Measurements from ENCODE around the gene SNAPC3.

SNAPC3 gene

DNA sequence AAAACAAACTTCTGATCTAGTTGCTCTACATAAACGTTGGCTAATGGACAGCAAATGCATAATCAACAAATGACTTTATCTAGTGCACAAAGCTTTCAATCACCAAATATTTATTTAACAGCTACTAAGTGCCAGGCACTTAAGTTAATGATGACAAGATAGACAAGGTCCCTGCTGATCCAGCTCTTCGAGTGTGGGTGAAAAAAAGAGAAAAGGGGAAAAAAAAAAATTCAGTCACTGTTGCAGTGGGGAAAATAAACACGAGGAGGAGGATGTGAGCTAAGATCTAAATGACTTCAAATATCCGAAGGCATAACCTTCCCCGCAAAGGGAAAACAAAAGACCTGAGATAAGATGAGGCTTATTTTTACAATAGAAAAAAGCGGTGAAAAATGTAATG, 78.5 kb downstream of the SNAPC3 start:
- no peaks in the 10 kb centered on the region for H3K27me3 ChIP-seq (ENCODE audit: low read depth, low read length)
- H3K79me2 ChIP-seq (ENCODE audit: low read length): peaks cover 32% of the 10 kb centered on the region
- no peak overlapping the region for H3K4me3 ChIP-seq (ENCODE audit: low read length)
- TF ChIP-seq EZH2phosphoT487 (IDR thresholded peaks at IDR 0.05; ENCODE audit: low read depth): no peak
- TF ChIP-seq, protein P1, sequence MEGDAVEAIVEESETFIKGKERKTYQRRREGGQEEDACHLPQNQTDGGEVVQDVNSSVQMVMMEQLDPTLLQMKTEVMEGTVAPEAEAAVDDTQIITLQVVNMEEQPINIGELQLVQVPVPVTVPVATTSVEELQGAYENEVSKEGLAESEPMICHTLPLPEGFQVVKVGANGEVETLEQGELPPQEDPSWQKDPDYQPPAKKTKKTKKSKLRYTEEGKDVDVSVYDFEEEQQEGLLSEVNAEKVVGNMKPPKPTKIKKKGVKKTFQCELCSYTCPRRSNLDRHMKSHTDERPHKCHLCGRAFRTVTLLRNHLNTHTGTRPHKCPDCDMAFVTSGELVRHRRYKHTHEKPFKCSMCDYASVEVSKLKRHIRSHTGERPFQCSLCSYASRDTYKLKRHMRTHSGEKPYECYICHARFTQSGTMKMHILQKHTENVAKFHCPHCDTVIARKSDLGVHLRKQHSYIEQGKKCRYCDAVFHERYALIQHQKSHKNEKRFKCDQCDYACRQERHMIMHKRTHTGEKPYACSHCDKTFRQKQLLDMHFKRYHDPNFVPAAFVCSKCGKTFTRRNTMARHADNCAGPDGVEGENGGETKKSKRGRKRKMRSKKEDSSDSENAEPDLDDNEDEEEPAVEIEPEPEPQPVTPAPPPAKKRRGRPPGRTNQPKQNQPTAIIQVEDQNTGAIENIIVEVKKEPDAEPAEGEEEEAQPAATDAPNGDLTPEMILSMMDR (IDR thresholded peaks at IDR 0.05; ENCODE audit: low read depth, low read length): no peak
- H3K27ac ChIP-seq (ENCODE audit: low read length): no peak overlapping the region
- peaks cover 5% of the 10 kb centered on the region for H4K20me1 ChIP-seq (ENCODE audit: insufficient read depth, low read length)
- no peak overlapping the region for H2AFZ ChIP-seq (ENCODE audit: low read depth, low read length)
- H3K36me3 ChIP-seq (replicated peaks; ENCODE audit: low read depth, low read length): peaks cover 44% of the 10 kb centered on the region
- no peak overlapping the region for H3K9ac ChIP-seq (ENCODE audit: low read length)
- no peaks in the 10 kb centered on the region for H3K4me1 ChIP-seq (ENCODE audit: low read length)
- H3K9me3 ChIP-seq (ENCODE audit: insufficient read depth, low read length): no peaks in the 10 kb centered on the region
- no peak overlapping the region for H3K4me2 ChIP-seq (ENCODE audit: low read length)

- Histone ChIP-seq H3K79me2 (ENCODE audit: low read length) (peaks cover 32% of the 10 kb centered on the region), H3K4me2 (ENCODE audit: low read length) (no peak overlapping the region), H3K36me3 (replicated peaks; ENCODE audit: low read depth, low read length) (peaks cover 43% of the 10 kb centered on the region), H3K27ac (ENCODE audit: low read length) (no peak overlapping the region), H3K4me1 (ENCODE audit: low read length) (no peaks in the 10 kb centered on the region), H3K9me3 (ENCODE audit: insufficient read depth, low read length) (no peaks in the 10 kb centered on the region), H4K20me1 (ENCODE audit: insufficient read depth, low read length) (peaks cover 8% of the 10 kb centered on the region), H2AFZ (ENCODE audit: low read depth, low read length) (no peak overlapping the region), H3K27me3 (ENCODE audit: low read depth, low read length) (no peaks in the 10 kb centered on the region), H3K9ac (ENCODE audit: low read length) (no peak overlapping the region), H3K4me3 (ENCODE audit: low read length) (no peak overlapping the region)
- TF ChIP-seq EZH2phosphoT487 (IDR thresholded peaks at IDR 0.05; ENCODE audit: low read depth): no peak
- TF ChIP-seq, protein P1 (IDR thresholded peaks at IDR 0.05; ENCODE audit: low read depth, low read length): no peak
These were observed 79.1 kb downstream of the SNAPC3 start for GRCh38 chr9:15501803-15502202.

DNA sequence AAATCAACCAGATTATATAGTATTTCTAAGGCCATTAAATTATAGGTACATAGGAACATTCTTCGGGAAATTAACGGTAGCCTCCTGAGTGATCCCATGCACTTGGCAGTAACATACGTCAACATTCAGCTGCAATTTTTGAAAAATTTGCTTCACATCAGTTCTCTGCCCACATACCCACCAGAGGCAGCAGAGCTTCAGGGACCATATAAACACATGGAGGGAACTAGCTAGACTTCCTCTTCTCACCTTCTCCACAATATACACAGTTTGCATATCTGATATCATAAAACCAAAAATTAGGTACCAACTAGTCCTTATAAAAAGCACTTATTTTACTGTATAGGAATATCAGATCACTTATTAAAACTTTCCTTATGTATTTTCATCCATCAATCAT, 83.2 kb downstream of the SNAPC3 start:
- peaks cover 46% of the 10 kb centered on the region for H3K36me3 ChIP-seq (replicated peaks; ENCODE audit: low read depth, low read length)
- no peaks in the 10 kb centered on the region for H3K9me3 ChIP-seq (ENCODE audit: insufficient read depth, low read length)
- no peak overlapping the region for H3K9ac ChIP-seq (ENCODE audit: low read length)
- peaks cover 8% of the 10 kb centered on the region for H3K4me1 ChIP-seq (ENCODE audit: low read length)
- H3K79me2 ChIP-seq (ENCODE audit: low read length): peaks cover 56% of the 10 kb centered on the region
- H3K27ac ChIP-seq (ENCODE audit: low read length): no peak overlapping the region
- H2AFZ ChIP-seq (ENCODE audit: low read depth, low read length): no peak overlapping the region
- no peak for TF ChIP-seq EZH2phosphoT487 (IDR thresholded peaks at IDR 0.05; ENCODE audit: low read depth)
- TF ChIP-seq, protein P1 (IDR thresholded peaks at IDR 0.05; ENCODE audit: low read depth, low read length): 0 out of 2 replicates have a peak, but pooled peaks have one; percentile 5
- H3K4me2 ChIP-seq (ENCODE audit: low read length): no peak overlapping the region
- peaks cover 38% of the 10 kb centered on the region for H4K20me1 ChIP-seq (ENCODE audit: insufficient read depth, low read length)
- H3K4me3 ChIP-seq (ENCODE audit: low read length): no peak overlapping the region
- H3K27me3 ChIP-seq (ENCODE audit: low read depth, low read length): no peaks in the 10 kb centered on the region

DNA sequence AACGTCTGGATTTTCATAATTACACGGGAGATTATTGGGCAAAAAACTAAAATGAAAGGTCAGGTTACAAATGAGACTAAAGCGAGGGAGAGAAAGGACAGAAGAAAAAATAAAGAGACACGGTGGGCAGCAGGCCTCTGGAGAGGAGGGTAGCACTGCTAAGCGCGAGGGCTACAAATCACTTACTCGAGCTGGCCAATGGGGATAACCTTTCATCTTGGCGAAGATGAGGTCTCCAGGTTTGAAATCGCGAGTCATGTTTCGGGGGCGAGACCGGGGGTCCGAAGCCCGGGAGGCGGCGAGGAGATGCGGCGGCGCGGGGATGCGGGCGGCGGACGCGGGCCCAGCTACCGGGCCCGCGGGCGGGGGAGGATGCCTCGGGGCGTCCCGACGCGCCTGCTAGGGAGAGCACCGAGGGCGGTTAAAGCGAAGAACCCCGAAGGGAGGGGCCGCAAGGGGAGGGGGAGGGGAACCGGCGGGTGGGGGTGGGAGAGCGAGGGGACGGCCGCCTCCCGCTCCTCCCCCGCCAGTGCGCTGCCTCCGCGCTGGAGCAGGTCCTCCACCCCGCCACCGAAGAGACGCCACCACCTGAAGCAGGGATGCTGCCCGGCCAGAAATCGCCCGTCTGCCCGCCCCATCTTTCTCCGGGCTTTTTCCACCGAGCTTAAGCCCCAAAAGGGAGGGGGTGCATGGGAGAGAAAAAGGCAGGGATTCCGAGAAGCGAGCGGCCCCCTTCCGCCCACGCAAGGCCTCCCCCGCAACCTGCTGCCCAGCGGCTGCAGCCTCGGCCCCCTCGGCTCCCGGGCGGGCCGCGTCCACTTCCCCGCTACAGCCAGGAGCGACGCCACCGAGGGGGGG, 87.5 kb downstream of the SNAPC3 start:
- TF ChIP-seq EZH2phosphoT487 (IDR thresholded peaks at IDR 0.05; ENCODE audit: low read depth): no peak
- TF ChIP-seq, protein P1 (IDR thresholded peaks at IDR 0.05; ENCODE audit: low read depth, low read length): no peak
- H3K4me3 ChIP-seq (ENCODE audit: low read length): peak overlapping the region; percentile 99

More for the DNA sequence above, 87.5 kb downstream of the SNAPC3 start:
- Histone ChIP-seq H3K9ac (ENCODE audit: low read length) (peak overlapping the region; percentile 97), H4K20me1 (ENCODE audit: insufficient read depth, low read length) (peaks cover 32% of the 10 kb centered on the region), H3K36me3 (replicated peaks; ENCODE audit: low read depth, low read length) (peaks cover 37% of the 10 kb centered on the region), H3K79me2 (ENCODE audit: low read length) (peaks cover 33% of the 10 kb centered on the region), H3K4me1 (ENCODE audit: low read length) (peaks cover 21% of the 10 kb centered on the region), H3K27me3 (ENCODE audit: low read depth, low read length) (no peaks in the 10 kb centered on the region), H3K27ac (ENCODE audit: low read length) (peak overlapping the region; percentile 78), H2AFZ (ENCODE audit: low read depth, low read length) (peak overlapping the region; percentile 97), H3K9me3 (ENCODE audit: insufficient read depth, low read length) (no peaks in the 10 kb centered on the region), H3K4me2 (ENCODE audit: low read length) (peak overlapping the region; percentile 85)

Data from OCI-LY3 (cell line).